ENCODE data around the gene CAPNS1. TPM values are rescaled to one million over a fixed set of nuclear protein-coding genes. Genes with fewer than 3 reads are reported as not detected.

The CAPNS1 gene
- total and polyA plus RNA-seq, 2 of the 13 experiments (the other 11 are each of a cell fraction or from before 2014, with no cell fraction given) = 322 to 526 TPM

DNA sequence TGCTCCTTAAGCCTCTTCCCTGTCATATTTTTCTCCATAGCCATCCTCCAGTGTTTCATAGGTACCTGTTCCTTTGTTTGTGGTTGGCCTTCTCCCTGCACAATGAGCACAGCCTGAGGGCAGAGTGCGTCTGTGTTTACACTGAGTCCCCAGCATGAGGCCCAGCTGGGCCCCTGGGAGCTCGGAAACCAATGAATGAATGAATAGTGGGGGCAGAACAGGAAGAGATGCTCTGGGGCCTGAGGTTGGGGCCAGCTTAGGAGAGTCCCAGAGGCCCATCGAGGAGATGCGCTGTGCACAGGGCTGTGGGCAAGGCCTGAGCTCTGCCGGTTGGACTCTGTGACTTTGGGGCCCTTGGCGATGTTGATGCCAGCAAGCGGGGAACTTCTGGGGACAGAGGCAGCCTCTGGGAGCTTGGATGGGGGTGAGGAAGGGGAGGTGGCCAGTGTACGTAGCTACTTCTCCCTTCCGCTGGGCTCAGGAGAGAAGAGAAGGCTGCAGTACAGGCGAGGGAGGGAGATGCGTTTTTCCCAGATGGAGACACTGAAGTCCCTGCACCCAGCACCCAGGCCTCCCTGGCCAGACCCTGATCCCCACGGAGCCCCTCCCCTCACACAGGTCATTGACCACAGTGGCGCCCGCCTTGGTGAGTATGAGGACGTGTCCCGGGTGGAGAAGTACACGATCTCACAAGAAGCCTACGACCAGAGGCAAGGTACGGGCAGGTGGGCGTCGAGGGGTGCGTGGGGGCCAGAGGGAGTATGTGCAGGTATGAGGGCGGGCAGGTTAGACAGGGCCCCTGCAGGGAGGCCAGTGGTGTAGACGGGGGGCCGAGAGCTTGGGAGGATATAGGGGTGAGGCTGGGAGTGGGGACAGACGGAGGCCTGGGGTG, 19.5 kb upstream of the CAPNS1 start (continued):
- TF ChIP-seq, protein P1, sequence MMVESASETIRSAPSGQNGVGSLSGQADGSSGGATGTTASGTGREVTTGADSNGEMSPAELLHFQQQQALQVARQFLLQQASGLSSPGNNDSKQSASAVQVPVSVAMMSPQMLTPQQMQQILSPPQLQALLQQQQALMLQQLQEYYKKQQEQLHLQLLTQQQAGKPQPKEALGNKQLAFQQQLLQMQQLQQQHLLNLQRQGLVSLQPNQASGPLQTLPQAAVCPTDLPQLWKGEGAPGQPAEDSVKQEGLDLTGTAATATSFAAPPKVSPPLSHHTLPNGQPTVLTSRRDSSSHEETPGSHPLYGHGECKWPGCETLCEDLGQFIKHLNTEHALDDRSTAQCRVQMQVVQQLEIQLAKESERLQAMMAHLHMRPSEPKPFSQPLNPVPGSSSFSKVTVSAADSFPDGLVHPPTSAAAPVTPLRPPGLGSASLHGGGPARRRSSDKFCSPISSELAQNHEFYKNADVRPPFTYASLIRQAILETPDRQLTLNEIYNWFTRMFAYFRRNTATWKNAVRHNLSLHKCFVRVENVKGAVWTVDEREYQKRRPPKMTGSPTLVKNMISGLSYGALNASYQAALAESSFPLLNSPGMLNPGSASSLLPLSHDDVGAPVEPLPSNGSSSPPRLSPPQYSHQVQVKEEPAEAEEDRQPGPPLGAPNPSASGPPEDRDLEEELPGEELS (CRISPR knock-in tag; IDR thresholded peaks at IDR 0.05) = peak; percentile 95
- TF ChIP-seq, protein P2, sequence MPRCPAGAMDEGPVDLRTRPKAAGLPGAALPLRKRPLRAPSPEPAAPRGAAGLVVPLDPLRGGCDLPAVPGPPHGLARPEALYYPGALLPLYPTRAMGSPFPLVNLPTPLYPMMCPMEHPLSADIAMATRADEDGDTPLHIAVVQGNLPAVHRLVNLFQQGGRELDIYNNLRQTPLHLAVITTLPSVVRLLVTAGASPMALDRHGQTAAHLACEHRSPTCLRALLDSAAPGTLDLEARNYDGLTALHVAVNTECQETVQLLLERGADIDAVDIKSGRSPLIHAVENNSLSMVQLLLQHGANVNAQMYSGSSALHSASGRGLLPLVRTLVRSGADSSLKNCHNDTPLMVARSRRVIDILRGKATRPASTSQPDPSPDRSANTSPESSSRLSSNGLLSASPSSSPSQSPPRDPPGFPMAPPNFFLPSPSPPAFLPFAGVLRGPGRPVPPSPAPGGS (CRISPR knock-in tag; IDR thresholded peaks at IDR 0.05) = 0 out of 2 replicates have a peak, but pooled peaks have one; percentile 21
- TF ChIP-seq KLF11 (CRISPR knock-in tag; IDR thresholded peaks at IDR 0.05) (peak; percentile 84; the same call in 1 of the 2 replicates), SIN3A (IDR thresholded peaks at IDR 0.05; ENCODE audit: borderline replicate concordance, low read depth, low read length) (peak; percentile 97), ZNF569 (CRISPR knock-in tag; IDR thresholded peaks at IDR 0.05; ENCODE audit: borderline replicate concordance) (0 out of 2 replicates have a peak, but pooled peaks have one; percentile 59), MIER2 (CRISPR knock-in tag; IDR thresholded peaks at IDR 0.05) (0 out of 2 replicates have a peak, but pooled peaks have one; percentile 39), HNRNPUL1 (IDR thresholded peaks at IDR 0.05; ENCODE audit: low read depth, low read length) (no peak), RCOR2 (CRISPR knock-in tag; IDR thresholded peaks at IDR 0.05) (peak; percentile 86), ZNF552 (CRISPR knock-in tag; IDR thresholded peaks at IDR 0.05; ENCODE audit: borderline replicate concordance) (peak; percentile 83), ISL2 (CRISPR knock-in tag; IDR thresholded peaks at IDR 0.05) (peak; percentile 25; the same call in 1 of the 2 replicates), KDM6A (CRISPR knock-in tag; IDR thresholded peaks at IDR 0.05; ENCODE audit: low read depth) (peak; percentile 99)
- TF ChIP-seq, protein P3, sequence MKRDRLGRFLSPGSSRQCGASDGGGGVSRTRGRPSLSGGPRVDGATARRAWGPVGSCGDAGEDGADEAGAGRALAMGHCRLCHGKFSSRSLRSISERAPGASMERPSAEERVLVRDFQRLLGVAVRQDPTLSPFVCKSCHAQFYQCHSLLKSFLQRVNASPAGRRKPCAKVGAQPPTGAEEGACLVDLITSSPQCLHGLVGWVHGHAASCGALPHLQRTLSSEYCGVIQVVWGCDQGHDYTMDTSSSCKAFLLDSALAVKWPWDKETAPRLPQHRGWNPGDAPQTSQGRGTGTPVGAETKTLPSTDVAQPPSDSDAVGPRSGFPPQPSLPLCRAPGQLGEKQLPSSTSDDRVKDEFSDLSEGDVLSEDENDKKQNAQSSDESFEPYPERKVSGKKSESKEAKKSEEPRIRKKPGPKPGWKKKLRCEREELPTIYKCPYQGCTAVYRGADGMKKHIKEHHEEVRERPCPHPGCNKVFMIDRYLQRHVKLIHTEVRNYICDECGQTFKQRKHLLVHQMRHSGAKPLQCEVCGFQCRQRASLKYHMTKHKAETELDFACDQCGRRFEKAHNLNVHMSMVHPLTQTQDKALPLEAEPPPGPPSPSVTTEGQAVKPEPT (CRISPR knock-in tag; IDR thresholded peaks at IDR 0.05; ENCODE audit: low read depth) = 0 out of 2 replicates have a peak, but pooled peaks have one; percentile 38
- TF ChIP-seq, protein P4, sequence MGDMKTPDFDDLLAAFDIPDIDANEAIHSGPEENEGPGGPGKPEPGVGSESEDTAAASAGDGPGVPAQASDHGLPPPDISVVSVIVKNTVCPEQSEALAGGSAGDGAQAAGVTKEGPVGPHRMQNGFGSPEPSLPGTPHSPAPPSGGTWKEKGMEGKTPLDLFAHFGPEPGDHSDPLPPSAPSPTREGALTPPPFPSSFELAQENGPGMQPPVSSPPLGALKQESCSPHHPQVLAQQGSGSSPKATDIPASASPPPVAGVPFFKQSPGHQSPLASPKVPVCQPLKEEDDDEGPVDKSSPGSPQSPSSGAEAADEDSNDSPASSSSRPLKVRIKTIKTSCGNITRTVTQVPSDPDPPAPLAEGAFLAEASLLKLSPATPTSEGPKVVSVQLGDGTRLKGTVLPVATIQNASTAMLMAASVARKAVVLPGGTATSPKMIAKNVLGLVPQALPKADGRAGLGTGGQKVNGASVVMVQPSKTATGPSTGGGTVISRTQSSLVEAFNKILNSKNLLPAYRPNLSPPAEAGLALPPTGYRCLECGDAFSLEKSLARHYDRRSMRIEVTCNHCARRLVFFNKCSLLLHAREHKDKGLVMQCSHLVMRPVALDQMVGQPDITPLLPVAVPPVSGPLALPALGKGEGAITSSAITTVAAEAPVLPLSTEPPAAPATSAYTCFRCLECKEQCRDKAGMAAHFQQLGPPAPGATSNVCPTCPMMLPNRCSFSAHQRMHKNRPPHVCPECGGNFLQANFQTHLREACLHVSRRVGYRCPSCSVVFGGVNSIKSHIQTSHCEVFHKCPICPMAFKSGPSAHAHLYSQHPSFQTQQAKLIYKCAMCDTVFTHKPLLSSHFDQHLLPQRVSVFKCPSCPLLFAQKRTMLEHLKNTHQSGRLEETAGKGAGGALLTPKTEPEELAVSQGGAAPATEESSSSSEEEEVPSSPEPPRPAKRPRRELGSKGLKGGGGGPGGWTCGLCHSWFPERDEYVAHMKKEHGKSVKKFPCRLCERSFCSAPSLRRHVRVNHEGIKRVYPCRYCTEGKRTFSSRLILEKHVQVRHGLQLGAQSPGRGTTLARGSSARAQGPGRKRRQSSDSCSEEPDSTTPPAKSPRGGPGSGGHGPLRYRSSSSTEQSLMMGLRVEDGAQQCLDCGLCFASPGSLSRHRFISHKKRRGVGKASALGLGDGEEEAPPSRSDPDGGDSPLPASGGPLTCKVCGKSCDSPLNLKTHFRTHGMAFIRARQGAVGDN (CRISPR knock-in tag; IDR thresholded peaks at IDR 0.05) = peak; percentile 97
- TF ChIP-seq, protein P5, sequence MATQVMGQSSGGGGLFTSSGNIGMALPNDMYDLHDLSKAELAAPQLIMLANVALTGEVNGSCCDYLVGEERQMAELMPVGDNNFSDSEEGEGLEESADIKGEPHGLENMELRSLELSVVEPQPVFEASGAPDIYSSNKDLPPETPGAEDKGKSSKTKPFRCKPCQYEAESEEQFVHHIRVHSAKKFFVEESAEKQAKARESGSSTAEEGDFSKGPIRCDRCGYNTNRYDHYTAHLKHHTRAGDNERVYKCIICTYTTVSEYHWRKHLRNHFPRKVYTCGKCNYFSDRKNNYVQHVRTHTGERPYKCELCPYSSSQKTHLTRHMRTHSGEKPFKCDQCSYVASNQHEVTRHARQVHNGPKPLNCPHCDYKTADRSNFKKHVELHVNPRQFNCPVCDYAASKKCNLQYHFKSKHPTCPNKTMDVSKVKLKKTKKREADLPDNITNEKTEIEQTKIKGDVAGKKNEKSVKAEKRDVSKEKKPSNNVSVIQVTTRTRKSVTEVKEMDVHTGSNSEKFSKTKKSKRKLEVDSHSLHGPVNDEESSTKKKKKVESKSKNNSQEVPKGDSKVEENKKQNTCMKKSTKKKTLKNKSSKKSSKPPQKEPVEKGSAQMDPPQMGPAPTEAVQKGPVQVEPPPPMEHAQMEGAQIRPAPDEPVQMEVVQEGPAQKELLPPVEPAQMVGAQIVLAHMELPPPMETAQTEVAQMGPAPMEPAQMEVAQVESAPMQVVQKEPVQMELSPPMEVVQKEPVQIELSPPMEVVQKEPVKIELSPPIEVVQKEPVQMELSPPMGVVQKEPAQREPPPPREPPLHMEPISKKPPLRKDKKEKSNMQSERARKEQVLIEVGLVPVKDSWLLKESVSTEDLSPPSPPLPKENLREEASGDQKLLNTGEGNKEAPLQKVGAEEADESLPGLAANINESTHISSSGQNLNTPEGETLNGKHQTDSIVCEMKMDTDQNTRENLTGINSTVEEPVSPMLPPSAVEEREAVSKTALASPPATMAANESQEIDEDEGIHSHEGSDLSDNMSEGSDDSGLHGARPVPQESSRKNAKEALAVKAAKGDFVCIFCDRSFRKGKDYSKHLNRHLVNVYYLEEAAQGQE (IDR thresholded peaks at IDR 0.05; ENCODE audit: borderline replicate concordance in 1 of 2, low read depth in 1 of 2, low read length in 2 of 2) = peak in 1 of 2 experiments; percentile 47; a peak in 1 of 4 replicates

Measured in HepG2 (cell line).